Activated CD8-positive, alpha-beta T cell treated with anti-CD3 and anti-CD28 coated beads for 36 hours (primary cell): ENCODE results near the gene PARK7. TPM values are rescaled to one million over a fixed set of nuclear protein-coding genes. Genes with fewer than 3 reads are reported as not detected.

Experiments used
- ATAC-seq: fragments of 200-7000 bp; cut with Tn5 transposase; one replicate; pipeline ENCODE4 v1.10.0; 2021; ENCODE audit warnings: mild to moderate bottlenecking, moderate library complexity
- CTCF ChIA-PET: fragments of 350-600 bp; sonication (Branson Sonifier 250); formaldehyde crosslinking; loops from one replicate; lab custom pipeline; 2021; ENCODE audit warnings: antibody characterized with exemption; lab: Charles Lee
- POLR2A ChIA-PET: fragments of 350-600 bp; sonication (Branson Sonifier 250); formaldehyde crosslinking; loops from one replicate; lab custom pipeline; 2021; ENCODE audit warnings: antibody characterized with exemption; lab: Charles Lee
- DNase-seq: peaks from one replicate; pipeline ENCODE4 v3.0.0-alpha.2; 2020
- H3K27ac Mint-ChIP-seq: one replicate; pipeline ENCODE4 v1.8.0; 2021; ENCODE audit warnings: mild to moderate bottlenecking, mixed read lengths
- H3K27me3 Mint-ChIP-seq: one replicate; pipeline ENCODE4 v1.8.0; 2021; ENCODE audit warnings: mixed read lengths
- H3K36me3 Mint-ChIP-seq: one replicate; pipeline ENCODE4 v1.8.0; 2021; ENCODE audit warnings: low read depth, mixed read lengths
- H3K4me1 Mint-ChIP-seq: one replicate; pipeline ENCODE4 v1.8.0; 2021; ENCODE audit warnings: low read depth, mixed read lengths
- H3K4me3 Mint-ChIP-seq: one replicate; pipeline ENCODE4 v1.8.0; 2021; ENCODE audit warnings: mild to moderate bottlenecking, moderate library complexity, mixed read lengths
- H3K9me3 Mint-ChIP-seq: one replicate; pipeline ENCODE4 v1.8.0; 2021; ENCODE audit warnings: mixed read lengths
- CTCF ChIP-seq: fragments of 200-600 bp; IDR thresholded peaks from one replicate; pipeline ENCODE4 v1.8.0; 2022; ENCODE audit warnings: antibody characterized with exemption, mild to moderate bottlenecking
- intact Hi-C: fragments of 100-400 bp; cut with micrococcal nuclease; formaldehyde crosslinking; loops from one replicate; pipeline ENCODE4 v1.10.0; 2022
- total RNA-seq, 2 experiments: library from RNA; stranded (reverse); gene quantifications; one replicate each; pipeline ENCODE4 v1.2.3, GENCODE V29; 2021

Gene PARK7
- total RNA-seq, 2 experiments from 2014 or later, result 539 to 552 TPM

GRCh38 chr1:8017495-8018197 lies 56.1 kb downstream of the PARK7 start:
- no peak overlapping the region for H3K4me3 Mint-ChIP-seq
- intact Hi-C loops, result loop anchor here (5.0 kb wide), 1 partner anchor 330 kb away; no protein-coding TSS in a partner anchor
- DNase-seq (no peak), ATAC-seq (no peak)
- no peaks in the 10 kb centered on the region for H3K36me3 Mint-ChIP-seq
- no peaks in the 10 kb centered on the region for H3K9me3 Mint-ChIP-seq
- H3K4me1 Mint-ChIP-seq, result peaks cover 7% of the 10 kb centered on the region
- no peak overlapping the region for H3K27ac Mint-ChIP-seq
- TF ChIP-seq CTCF, result no peak
- ChIA-PET POLR2A (no interaction called here), CTCF (interaction anchor here (0.9 to 10.2 kb wide), 11 partner anchors 14 to 350 kb away, joined by 3 to 120 read pairs (median 3); no protein-coding TSS in a partner anchor)
- peaks cover 18% of the 10 kb centered on the region for H3K27me3 Mint-ChIP-seq

- ATAC-seq (no peak), DNase-seq (no peak)
- Mint-ChIP-seq H3K4me3 (no peak overlapping the region), H3K27me3 (peaks cover 22% of the 10 kb centered on the region), H3K27ac (no peak overlapping the region), H3K36me3 (no peaks in the 10 kb centered on the region), H3K4me1 (peaks cover 7% of the 10 kb centered on the region), H3K9me3 (no peaks in the 10 kb centered on the region)
- POLR2A ChIA-PET, result no interaction called here
- TF ChIP-seq CTCF, result no peak
- intact Hi-C loops, result loop anchor here (5.0 kb wide), 1 partner anchor 329 kb away; no protein-coding TSS in a partner anchor
- CTCF ChIA-PET, result interaction anchor here (1.0 to 10.2 kb wide), 7 partner anchors 10 to 350 kb away, joined by 3 to 120 read pairs (median 11); no protein-coding TSS in a partner anchor
Observed at GRCh38 chr1:8018492-8019228, 57.1 kb downstream of the PARK7 start.

GRCh38 chr1:8019229-8019620 lies 57.7 kb downstream of the PARK7 start:
- ChIA-PET POLR2A (no interaction called here), CTCF (interaction anchor here (1.1 to 10.2 kb wide), 4 partner anchors 9 to 330 kb away, joined by 3 to 120 read pairs (median 14); no protein-coding TSS in a partner anchor)
- TF ChIP-seq CTCF, result no peak
- no peak overlapping the region for H3K27ac Mint-ChIP-seq
- peaks cover 7% of the 10 kb centered on the region for H3K4me1 Mint-ChIP-seq
- no peaks in the 10 kb centered on the region for H3K36me3 Mint-ChIP-seq
- no peak overlapping the region for H3K4me3 Mint-ChIP-seq
- ATAC-seq (no peak), DNase-seq (no peak)
- intact Hi-C loops, result loop anchor here (5.0 kb wide), 1 partner anchor 328 kb away; no protein-coding TSS in a partner anchor
- no peaks in the 10 kb centered on the region for H3K9me3 Mint-ChIP-seq
- H3K27me3 Mint-ChIP-seq, result peaks cover 26% of the 10 kb centered on the region

- ChIA-PET CTCF (interaction anchor here (1.1 to 10.2 kb wide), 5 partner anchors 8 to 330 kb away, joined by 3 to 120 read pairs (median 11); no protein-coding TSS in a partner anchor), POLR2A (interaction anchor here (0.6 to 0.8 kb wide), 2 partner anchors 297 to 324 kb away, joined by 3 read pairs; no protein-coding TSS in a partner anchor)
- DNase-seq (no peak), ATAC-seq (no peak)
- peaks cover 5% of the 10 kb centered on the region for H3K4me1 Mint-ChIP-seq
- intact Hi-C loops, result no loop called here
- no peak for TF ChIP-seq CTCF
- H3K4me3 Mint-ChIP-seq, result no peak overlapping the region
- no peaks in the 10 kb centered on the region for H3K9me3 Mint-ChIP-seq
- peaks cover 32% of the 10 kb centered on the region for H3K27me3 Mint-ChIP-seq
- H3K27ac Mint-ChIP-seq, result no peak overlapping the region
- no peaks in the 10 kb centered on the region for H3K36me3 Mint-ChIP-seq
Observed at GRCh38 chr1:8020032-8020431, 58.5 kb downstream of the PARK7 start.
